Measurements from ENCODE around the gene ETFA.

Gene ETFA

GRCh38 chr15:76200641-76201105, 110.6 kb downstream of the ETFA start:
- Mint-ChIP-seq H3K4me1 (ENCODE audit: low read depth) (peaks cover 20% of the 10 kb centered on the region), H3K27me3 (no peaks in the 10 kb centered on the region), H3K27ac (no peak overlapping the region), H3K4me3 (no peak overlapping the region), H3K36me3 (ENCODE audit: low read depth) (peaks cover 43% of the 10 kb centered on the region), H3K9me3 (no peaks in the 10 kb centered on the region)
- intact Hi-C loops (cut with micrococcal nuclease) = no loop called here

GRCh38 chr15:76200083-76200465, 111.2 kb downstream of the ETFA start:
- no peak overlapping the region for H3K4me3 Mint-ChIP-seq
- no peak overlapping the region for H3K27ac Mint-ChIP-seq
- H3K9me3 Mint-ChIP-seq = no peaks in the 10 kb centered on the region
- H3K4me1 Mint-ChIP-seq (ENCODE audit: low read depth) = peaks cover 20% of the 10 kb centered on the region
- intact Hi-C loops (cut with micrococcal nuclease) = no loop called here
- H3K36me3 Mint-ChIP-seq (ENCODE audit: low read depth) = peaks cover 43% of the 10 kb centered on the region
- H3K27me3 Mint-ChIP-seq = no peaks in the 10 kb centered on the region

GRCh38 chr15:76199106-76200082, 111.9 kb downstream of the ETFA start:
- Mint-ChIP-seq H3K27ac (no peak overlapping the region), H3K4me3 (no peak overlapping the region), H3K27me3 (no peaks in the 10 kb centered on the region), H3K4me1 (ENCODE audit: low read depth) (peaks cover 21% of the 10 kb centered on the region), H3K9me3 (no peaks in the 10 kb centered on the region), H3K36me3 (ENCODE audit: low read depth) (peaks cover 40% of the 10 kb centered on the region)
- intact Hi-C loops (cut with micrococcal nuclease) = no loop called here

GRCh38 chr15:76198456-76199105, 112.7 kb downstream of the ETFA start:
- intact Hi-C loops (cut with micrococcal nuclease) = no loop called here
- no peak overlapping the region for H3K4me3 Mint-ChIP-seq
- H3K9me3 Mint-ChIP-seq = no peaks in the 10 kb centered on the region
- H3K4me1 Mint-ChIP-seq (ENCODE audit: low read depth) = peaks cover 25% of the 10 kb centered on the region
- H3K36me3 Mint-ChIP-seq (ENCODE audit: low read depth) = peaks cover 35% of the 10 kb centered on the region
- peaks cover 8% of the 10 kb centered on the region for H3K27me3 Mint-ChIP-seq
- peak overlapping the region; percentile 42 for H3K27ac Mint-ChIP-seq

- H3K4me1 Mint-ChIP-seq (ENCODE audit: low read depth) = peaks cover 25% of the 10 kb centered on the region
- H3K36me3 Mint-ChIP-seq (ENCODE audit: low read depth) = peaks cover 30% of the 10 kb centered on the region
- peak overlapping the region; percentile 67 for H3K27ac Mint-ChIP-seq
- intact Hi-C loops (cut with micrococcal nuclease) = no loop called here
- no peak overlapping the region for H3K4me3 Mint-ChIP-seq
- H3K9me3 Mint-ChIP-seq = no peaks in the 10 kb centered on the region
- peaks cover 14% of the 10 kb centered on the region for H3K27me3 Mint-ChIP-seq
Observed at GRCh38 chr15:76197703-76198455, 113.4 kb downstream of the ETFA start.

GRCh38 chr15:76196269-76197231, 114.7 kb downstream of the ETFA start:
- Mint-ChIP-seq H3K36me3 (ENCODE audit: low read depth) (peaks cover 27% of the 10 kb centered on the region), H3K27me3 (peaks cover 27% of the 10 kb centered on the region), H3K9me3 (no peaks in the 10 kb centered on the region), H3K27ac (peak overlapping the region; percentile 67), H3K4me1 (ENCODE audit: low read depth) (peaks cover 25% of the 10 kb centered on the region), H3K4me3 (no peak overlapping the region)
- intact Hi-C loops (cut with micrococcal nuclease) = no loop called here

- no peak overlapping the region for H3K27ac Mint-ChIP-seq
- no peak overlapping the region for H3K4me3 Mint-ChIP-seq
- intact Hi-C loops (cut with micrococcal nuclease) = no loop called here
- no peaks in the 10 kb centered on the region for H3K9me3 Mint-ChIP-seq
- H3K27me3 Mint-ChIP-seq = peaks cover 36% of the 10 kb centered on the region
- H3K36me3 Mint-ChIP-seq (ENCODE audit: low read depth) = peaks cover 27% of the 10 kb centered on the region
- H3K4me1 Mint-ChIP-seq (ENCODE audit: low read depth) = peaks cover 30% of the 10 kb centered on the region
Observed at GRCh38 chr15:76195506-76196268, 115.6 kb downstream of the ETFA start.

- intact Hi-C loops (cut with micrococcal nuclease) = no loop called here
- Mint-ChIP-seq H3K27me3 (peaks cover 52% of the 10 kb centered on the region), H3K9me3 (no peaks in the 10 kb centered on the region), H3K4me3 (no peak overlapping the region), H3K4me1 (ENCODE audit: low read depth) (peaks cover 37% of the 10 kb centered on the region), H3K36me3 (ENCODE audit: low read depth) (peaks cover 18% of the 10 kb centered on the region), H3K27ac (no peak overlapping the region)
Observed at GRCh38 chr15:76193934-76194333, 117.3 kb downstream of the ETFA start.

- Mint-ChIP-seq H3K4me1 (ENCODE audit: low read depth) (peaks cover 30% of the 10 kb centered on the region), H3K36me3 (ENCODE audit: low read depth) (peaks cover 18% of the 10 kb centered on the region), H3K27me3 (peaks cover 63% of the 10 kb centered on the region)
Observed at GRCh38 chr15:76192715-76193114, 118.6 kb downstream of the ETFA start.

GRCh38 chr15:76191539-76192244, 119.6 kb downstream of the ETFA start:
- Mint-ChIP-seq H3K36me3 (ENCODE audit: low read depth) (peaks cover 18% of the 10 kb centered on the region), H3K4me3 (no peak overlapping the region), H3K27ac (no peak overlapping the region), H3K27me3 (peaks cover 64% of the 10 kb centered on the region), H3K9me3 (peaks cover 9% of the 10 kb centered on the region), H3K4me1 (ENCODE audit: low read depth) (peaks cover 24% of the 10 kb centered on the region)
- intact Hi-C loops (cut with micrococcal nuclease) = loop anchor here (2.0 kb wide), 1 partner anchor 139 kb away; no protein-coding TSS in a partner anchor

More at GRCh38 chr15:76192715-76193114, 118.6 kb downstream of the ETFA start:
- H3K4me3 Mint-ChIP-seq = no peak overlapping the region
- H3K27ac Mint-ChIP-seq = no peak overlapping the region
- intact Hi-C loops (cut with micrococcal nuclease) = no loop called here
- peaks cover 8% of the 10 kb centered on the region for H3K9me3 Mint-ChIP-seq

- intact Hi-C loops (cut with micrococcal nuclease) = loop anchor here (2.0 kb wide), 1 partner anchor 140 kb away; no protein-coding TSS in a partner anchor
- Mint-ChIP-seq H3K27ac (peak overlapping the region; percentile 19), H3K4me3 (peak overlapping the region; percentile 67), H3K36me3 (ENCODE audit: low read depth) (peaks cover 18% of the 10 kb centered on the region), H3K9me3 (peaks cover 9% of the 10 kb centered on the region), H3K4me1 (ENCODE audit: low read depth) (peaks cover 17% of the 10 kb centered on the region), H3K27me3 (peaks cover 67% of the 10 kb centered on the region)
Observed at GRCh38 chr15:76190751-76191538, 120.3 kb downstream of the ETFA start.
